NT2/D1 (cell line): ENCODE data around the gene FRY.

Experiments used
- SUZ12 ChIP-seq: IDR thresholded peaks from 2 replicates; pipeline ENCODE4 v1.6.1; 2011; ENCODE audit not compliant: insufficient read length, insufficient read depth; ENCODE audit errors: extremely low read depth
- YY1 ChIP-seq: IDR thresholded peaks from 2 replicates; pipeline ENCODE4 v1.6.1; 2011; ENCODE audit not compliant: insufficient read length, insufficient read depth
- ZNF274 ChIP-seq: IDR thresholded peaks from 2 replicates; pipeline ENCODE4 v1.6.1; 2011; ENCODE audit warnings: mild to moderate bottlenecking, low read depth, low read length

GRCh38 chr13:32311188-32311897 is 279.8 kb downstream of the FRY start:
- no peak for TF ChIP-seq YY1
- no peak for TF ChIP-seq SUZ12
- TF ChIP-seq ZNF274: no peak
